RPMI8226 (cell line): ENCODE measurements around the gene ARF5.
A peak's percentile ranks its signal among the peaks of the same experiment; 100 is the strongest.

ENCODE experiments used
- DNase-seq: peaks from one replicate; pipeline ENCODE4 v3.0.0-alpha.2; 2015

Gene ARF5

DNA sequence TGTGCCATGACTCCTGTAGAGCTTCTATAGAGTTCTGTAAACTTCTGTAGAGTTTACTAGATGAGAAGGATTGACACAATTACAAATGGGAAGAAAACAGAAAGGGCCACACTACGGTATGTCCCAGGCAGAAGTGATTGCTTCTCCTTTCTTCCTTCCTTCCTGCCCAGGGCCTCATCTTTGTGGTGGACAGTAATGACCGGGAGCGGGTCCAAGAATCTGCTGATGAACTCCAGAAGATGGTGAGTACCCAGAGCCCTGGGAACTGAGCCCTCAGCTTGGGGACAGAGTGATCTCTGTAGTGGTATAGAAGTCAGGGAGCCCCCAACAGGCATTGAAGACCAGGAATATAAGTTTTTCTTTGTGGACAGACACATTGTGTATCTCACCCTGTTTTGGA, 1.7 kb downstream of the ARF5 start:
- DNase-seq = no peak

DNA sequence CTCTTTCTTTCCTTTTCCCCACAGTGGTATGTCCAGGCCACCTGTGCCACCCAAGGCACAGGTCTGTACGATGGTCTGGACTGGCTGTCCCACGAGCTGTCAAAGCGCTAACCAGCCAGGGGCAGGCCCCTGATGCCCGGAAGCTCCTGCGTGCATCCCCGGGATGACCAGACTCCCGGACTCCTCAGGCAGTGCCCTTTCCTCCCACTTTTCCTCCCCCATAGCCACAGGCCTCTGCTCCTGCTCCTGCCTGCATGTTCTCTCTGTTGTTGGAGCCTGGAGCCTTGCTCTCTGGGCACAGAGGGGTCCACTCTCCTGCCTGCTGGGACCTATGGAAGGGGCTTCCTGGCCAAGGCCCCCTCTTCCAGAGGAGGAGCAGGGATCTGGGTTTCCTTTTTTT, 3.0 kb downstream of the ARF5 start:
- no peak for DNase-seq

DNA sequence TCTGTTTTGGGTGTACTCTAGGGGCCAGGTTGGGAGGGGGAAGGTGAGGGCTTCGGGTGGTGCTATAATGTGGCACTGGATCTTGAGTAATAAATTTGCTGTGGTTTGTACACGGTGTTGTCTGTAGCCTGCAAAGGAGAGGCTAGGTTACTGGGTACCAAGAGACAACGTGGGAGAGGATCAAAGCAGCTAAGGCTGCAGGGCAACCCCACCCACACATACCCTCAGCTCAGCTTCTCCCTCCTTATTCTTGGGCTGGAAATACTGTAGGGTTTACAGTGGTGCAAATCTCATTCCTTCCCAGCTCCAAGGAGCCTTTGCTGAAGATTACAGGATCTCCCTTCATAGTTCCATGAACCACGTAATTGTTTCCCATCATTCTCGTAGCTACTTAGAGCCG, 3.4 kb downstream of the ARF5 start:
- DNase-seq = no peak

DNA sequence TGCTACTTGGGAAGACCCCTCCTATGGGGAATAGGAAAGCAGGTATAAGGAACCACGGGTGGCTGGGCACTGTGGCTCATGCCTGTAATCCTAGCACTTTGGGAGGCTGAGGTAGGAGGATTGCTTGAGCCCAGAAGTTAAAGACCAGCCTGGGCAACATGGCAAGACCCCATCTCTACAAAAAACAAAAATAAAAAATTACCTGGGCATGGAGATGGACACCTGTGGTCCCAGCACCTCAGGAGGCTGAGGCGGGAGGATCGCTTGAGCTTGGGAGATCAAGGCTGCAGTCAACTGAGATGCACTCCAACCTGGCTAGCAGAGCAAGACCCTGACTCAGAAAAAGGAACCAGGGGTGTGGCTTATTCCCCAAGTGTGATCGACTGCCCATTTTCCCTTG, 4.3 kb downstream of the ARF5 start:
- DNase-seq = no peak

DNA sequence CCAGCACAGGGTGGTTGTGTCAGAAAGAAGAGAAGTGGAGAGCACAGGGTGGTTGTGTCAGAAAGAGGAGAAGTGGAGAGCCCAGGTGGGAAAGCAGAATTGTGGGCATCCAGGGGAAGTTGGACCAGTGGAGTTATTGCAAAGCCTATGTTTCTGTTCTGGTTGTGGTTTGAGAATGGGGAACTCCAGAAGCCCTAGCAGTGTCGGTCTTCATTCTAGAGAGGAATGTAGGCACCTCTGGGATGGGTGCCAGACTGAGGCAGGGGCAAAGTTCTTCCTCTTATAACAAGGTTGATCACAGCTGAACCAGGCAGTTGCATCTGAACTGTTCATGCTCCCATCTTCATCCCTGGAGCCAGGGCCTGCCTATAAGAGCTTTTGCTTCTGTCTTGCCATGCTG, 6.3 kb downstream of the ARF5 start:
- peak; percentile 78 for DNase-seq

DNA sequence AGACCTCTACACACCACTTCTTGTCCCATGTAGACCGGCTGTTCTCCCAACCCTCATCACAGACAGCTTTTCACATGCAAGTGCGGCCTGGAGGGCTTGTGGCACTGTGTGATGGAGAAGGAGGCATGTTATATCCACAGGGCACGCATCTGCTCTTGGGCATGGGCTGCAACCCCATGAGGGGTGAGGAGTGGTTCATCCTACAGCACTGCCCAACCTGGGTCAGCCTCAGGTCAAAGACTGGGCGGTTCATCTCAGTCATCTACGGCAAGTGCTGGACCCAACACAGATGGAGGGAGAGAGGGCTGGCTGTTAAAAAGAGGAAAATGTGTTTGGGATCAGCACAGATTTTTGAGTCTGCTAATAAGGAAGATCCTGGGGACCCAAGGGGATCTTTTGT, 7.5 kb downstream of the ARF5 start:
- DNase-seq = no peak

DNA sequence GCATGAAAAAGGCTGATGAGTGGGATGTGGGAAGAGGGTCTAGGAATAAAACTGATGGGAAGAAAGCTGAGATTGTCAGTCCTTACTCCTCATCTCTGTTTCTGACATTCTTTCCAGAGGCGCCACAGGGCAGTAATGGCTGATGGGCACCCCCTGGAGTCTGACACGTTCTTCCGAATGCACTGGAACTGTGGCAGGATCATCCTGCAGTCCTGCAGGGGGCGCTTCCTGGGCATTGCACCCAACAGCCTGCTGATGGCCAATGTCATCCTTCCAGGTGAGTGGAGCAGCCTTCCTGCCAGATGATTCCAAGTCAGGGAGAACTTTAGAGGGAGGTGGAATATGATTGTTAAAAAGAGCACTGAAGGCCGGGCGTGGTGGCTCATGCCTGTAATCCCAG, 10.1 kb downstream of the ARF5 start:
- peak; percentile 39 for DNase-seq

DNA sequence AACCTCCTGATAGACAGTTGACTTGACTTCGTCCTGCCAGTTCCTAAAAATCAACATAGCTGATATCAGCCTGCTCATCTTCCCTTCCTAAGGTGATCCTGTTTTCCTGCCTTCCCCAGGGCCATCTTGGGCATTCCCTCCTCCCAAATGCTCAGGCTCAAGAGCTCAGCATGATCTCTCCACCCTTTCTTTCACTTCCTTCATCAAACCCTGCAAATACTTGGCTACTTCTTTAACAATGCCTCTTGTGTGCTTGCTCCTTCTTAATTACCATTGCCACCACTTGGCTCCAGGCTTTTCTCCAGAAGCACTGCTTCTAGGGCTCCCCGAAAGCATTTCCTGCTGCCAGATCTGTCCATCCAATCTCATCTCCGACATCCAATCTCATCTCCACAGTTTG, 12.7 kb downstream of the ARF5 start:
- DNase-seq = no peak

DNA sequence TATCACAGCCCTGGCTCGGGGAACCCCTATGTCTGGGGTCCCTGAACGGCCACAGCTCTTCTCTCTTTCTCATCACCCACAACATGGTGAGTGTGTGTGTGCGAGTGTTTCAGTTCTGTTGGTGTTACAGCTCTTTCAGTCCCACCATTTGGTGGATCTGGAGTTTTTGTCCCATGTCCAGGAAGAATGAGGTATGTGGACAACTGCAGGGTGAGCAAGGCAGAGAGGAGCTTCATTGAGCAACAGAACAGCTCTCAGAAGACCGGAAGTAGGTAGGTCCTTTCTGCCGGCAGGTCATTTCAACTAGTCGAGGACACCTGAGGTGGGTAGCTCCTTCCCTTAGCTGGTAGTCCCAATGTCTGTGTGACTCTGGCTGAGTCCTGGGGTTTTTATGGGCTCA, 20.2 kb downstream of the ARF5 start:
- DNase-seq = no peak

DNA sequence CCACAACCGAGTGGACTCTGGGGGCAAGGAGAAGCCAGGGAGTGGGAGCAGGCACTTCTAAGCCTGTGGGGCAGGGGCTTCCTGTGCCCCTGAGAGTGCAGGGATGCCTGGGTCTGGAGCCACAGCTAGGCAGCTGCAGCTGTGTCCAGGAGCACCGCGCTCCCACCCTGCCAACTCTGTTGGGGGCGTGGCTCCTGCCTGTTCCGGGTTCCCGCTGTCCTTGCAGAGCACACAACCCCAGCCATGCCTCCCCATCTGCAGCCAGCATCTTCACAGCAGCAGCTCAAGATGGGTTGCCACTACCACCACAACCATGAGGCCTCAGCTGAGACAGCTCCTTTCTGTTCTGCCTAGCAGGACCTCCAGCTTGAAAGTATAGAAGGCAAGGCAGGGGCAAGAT, 21.1 kb downstream of the ARF5 start:
- DNase-seq = no peak

DNA sequence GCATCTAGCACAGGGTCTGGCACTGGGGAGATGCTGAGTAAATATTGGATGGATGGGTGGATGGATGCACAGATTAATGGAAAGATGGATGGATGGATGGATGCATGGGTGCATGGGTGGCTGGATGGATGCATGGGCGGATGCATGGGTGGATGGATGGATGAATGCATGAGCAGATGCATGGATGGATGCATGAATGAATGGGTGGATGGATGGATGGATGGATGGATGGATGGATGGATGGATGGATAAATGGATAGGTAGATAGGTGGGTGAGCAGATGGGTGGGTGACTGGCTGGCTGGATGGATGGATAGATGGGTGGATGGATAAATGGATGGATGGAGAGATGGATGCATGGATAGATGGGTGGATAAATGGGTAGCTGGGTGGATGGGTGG, 24.1 kb downstream of the ARF5 start:
- DNase-seq = no peak

DNA sequence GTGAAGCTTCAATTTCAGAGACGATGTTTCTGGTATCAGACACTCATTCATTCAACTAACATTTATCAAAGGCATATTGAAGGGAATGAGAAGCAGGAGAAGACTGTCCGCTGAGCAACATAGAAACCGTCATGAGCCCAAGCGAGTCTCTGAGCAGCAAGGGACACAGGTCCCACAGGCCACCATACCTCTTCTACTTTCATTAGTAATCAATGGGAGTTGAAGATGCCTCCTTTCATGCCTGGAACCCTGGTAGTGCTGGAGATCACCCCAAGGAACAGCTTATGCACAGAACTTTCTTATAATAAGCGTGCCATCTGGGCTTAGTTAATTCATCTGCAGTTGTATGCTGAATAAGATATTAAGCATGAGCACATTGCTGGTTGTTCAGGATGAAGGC, 28.5 kb downstream of the ARF5 start:
- DNase-seq = no peak

DNA sequence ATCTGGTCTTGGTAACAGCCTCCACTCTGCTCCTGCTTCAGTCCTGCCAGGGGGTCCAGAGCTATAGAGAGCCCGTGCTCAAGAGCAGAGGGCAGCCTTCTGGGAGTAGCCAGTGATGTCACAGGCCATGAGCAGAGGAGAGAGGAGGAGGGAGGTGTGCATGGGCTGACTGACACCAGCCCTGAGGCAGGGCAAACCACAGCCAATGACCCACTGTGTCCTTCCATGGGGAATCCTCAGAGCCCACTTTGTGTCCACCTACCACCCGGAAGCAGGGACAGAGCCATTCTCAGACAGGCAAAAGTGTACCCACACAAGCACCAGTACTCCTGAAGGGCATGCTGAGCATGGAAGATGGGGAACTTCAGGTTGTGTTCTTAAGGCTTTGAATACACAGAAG, 29.8 kb downstream of the ARF5 start, which contains the start of gene PAX4:
PAX4 (minus strand) TSS at position 101 of the 400 bp plus-strand sequence. CDS start 2,214 bp downstream, outside the sequence.
- no peak for DNase-seq

DNA sequence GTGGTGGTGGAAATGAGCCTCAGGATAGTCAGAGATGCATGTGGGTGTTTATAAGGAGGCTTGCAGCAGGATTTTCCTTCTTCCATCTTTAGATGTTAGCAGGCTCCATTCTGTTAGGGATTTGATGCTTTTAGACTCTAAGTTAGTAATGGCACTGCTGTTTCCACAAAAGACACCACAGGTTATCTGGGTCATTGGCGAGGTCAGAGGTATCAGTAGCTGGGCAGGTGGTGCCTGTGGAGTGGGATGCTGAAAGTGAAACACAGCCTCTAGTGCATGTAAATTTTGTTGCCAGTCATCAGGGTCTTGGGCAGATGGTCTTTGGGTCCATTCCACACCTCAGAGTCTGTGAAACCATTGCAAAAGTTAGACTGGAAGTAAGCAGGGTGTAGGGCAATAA, 30.6 kb downstream of the ARF5 start:
- DNase-seq = no peak

DNA sequence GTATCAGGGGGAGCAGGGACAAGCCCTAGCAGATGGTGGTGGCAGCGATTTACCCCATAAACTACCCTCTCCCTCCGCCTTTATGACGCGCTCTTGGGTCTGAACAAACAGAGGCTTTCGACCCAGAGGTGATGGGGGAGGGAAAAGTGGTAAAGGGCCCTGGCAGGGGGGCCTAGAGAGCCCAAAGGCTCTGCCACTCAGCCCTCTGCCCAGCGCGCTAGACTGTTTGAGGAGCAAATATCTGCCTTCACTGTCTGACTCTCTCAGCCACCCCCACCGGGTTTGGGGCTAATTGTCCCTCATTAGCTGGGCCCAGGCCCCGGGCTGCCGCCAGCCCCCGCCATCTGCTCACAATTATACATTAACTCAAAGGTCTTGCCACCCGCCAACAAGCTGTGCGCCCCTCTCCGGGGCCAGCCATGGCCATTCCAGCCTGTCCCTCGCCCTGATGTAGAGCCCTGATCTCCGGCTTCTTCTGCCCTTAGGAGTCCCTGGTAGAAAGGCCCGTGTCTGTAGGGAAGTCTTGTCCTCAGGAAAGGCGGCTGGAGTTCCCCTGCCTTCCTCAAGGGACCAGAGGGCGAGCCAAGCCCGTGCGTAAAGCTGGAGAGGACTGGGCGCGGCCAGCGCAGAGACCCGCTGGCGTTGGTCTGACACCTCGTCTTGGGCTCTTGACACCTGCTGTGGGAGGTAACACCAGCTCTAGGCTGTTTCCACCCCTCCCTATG, 31.6 kb downstream of the ARF5 start:
- no peak for DNase-seq

DNA sequence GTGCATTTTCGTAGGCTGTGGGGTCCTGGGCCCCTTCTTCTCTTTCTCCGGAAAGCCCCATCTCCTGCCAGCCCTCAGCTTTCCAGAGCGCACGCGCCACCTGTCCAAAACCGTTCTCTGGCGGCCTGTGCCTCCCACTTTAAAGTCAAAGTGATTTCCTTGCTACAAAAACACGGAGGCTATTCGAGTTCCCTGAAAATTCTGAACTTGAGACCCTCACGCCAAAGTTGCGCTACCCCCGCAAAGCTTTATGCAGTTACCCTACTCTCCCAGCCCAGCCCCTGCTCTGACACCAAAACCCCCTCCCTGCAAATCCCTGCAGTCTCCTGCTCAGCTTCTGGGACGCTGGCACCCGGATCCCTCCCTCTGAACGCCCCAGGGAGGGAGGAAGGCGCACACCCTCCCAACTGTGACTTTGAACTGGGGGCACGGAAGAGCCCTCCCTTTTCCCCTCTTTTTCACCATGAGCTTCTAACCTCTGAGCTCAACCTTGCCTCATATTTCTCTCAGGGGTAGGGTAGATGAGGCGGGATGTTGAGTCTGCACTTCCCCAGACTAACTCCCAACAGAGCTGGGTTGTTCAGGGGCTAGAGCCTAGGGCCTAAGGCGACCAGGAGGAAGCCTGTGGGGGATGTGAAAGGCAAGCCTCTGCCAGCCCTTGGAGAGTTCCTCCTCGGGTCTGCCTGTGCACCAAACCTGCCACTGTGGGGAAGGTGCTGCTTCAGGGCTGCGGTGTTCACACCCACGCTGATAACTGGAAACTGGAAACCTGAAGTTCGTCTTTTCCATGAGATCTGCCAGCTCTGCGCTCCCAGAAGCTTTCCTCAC, 32.4 kb downstream of the ARF5 start:
- DNase-seq = no peak

DNA sequence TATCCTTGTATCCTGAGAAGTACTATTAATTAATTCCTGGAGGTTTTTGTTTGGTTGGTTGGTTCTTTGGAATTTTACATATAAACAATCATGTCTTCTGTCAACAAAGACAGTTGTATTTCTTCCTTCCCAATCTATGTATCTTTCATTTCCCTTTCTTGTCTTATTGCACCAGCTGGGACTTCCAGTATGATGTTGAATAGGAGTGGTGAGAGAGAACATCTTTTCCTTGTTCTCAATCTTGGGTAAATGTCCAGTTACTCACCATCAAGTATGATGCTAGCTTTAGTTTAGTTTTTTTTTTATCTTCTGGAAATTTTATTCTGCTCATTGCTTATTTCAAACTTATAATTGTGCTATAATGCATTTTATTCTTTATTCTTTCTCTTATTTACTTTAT, 37.1 kb downstream of the ARF5 start:
- DNase-seq = no peak

DNA sequence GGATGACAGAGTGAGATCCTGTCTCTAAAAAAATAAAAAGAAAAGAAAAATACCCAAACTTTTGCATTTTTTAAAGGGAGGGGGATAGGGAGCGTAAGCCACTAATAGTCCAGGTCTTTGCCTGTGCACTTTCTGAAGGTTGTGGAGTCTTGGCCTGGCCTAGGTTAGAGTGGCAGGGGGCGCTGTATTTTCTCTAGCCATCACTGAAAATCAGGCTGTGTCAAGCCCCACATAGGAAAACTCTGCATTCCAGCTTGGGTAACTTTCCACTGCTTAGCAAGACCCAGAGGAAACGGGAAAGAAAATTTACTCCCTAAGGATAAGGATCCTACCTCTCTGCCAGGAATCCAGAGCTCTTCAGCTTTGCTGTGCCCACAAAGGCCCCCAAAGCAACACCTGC, 40.2 kb downstream of the ARF5 start:
- DNase-seq = no peak

DNA sequence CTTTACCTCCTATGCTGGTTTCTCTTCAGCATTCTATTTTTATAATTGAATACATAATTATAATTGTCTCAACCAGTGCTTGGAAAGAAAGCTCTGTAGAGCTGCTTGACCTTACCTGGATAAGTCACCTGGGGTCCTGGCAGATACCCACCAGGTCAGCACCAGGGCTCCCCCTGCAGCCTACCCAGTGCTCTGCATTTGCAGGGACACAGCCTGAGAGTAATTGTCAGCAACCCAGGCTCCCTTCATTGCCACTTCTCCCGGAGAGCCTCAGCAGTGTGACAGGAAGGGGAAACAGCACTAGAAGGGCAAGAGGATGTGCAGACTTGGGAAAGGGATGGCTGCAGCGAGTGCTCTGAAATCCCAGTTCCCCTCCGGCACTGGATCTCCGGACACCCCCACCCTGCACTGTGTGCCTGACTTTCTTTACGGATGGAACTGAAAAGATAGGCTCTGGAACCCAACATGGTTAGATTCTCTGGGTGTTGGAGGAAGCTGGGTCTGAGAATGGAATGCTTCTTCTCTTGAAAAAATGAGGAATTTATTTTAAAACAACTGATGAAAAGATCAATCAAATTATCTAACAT, 41.1 kb downstream of the ARF5 start:
- peak; percentile 56 for DNase-seq

DNA sequence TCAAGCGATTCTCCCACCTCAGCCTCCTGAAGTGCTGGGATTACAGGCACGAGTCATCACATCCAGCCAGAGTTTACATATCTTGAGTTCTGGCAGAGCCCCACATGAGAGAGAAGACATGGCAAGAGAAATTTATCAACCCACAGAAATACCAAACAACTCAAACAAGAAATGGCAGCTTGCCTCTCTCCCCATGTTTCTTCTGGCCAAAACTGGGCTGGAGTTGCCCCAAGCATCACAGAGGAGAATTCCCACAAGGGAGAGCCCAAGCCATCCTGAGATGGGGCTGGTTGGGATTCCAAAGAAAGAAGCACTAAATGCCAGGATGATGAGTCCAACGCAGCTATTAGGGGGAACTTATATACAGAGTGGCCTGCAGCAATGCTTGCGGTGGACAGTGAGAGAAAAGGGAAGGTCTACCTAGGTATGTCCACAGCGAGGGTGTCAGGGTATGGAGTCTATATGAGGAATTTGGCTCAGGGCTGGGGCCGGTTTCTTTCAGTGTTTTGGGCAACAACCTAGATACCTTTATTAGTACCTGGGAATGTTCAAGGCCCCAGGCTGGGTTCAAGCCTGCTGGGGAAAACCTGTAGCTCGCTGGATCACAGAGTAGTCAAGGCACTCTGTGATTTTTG, 44.2 kb downstream of the ARF5 start:
- DNase-seq = no peak

DNA sequence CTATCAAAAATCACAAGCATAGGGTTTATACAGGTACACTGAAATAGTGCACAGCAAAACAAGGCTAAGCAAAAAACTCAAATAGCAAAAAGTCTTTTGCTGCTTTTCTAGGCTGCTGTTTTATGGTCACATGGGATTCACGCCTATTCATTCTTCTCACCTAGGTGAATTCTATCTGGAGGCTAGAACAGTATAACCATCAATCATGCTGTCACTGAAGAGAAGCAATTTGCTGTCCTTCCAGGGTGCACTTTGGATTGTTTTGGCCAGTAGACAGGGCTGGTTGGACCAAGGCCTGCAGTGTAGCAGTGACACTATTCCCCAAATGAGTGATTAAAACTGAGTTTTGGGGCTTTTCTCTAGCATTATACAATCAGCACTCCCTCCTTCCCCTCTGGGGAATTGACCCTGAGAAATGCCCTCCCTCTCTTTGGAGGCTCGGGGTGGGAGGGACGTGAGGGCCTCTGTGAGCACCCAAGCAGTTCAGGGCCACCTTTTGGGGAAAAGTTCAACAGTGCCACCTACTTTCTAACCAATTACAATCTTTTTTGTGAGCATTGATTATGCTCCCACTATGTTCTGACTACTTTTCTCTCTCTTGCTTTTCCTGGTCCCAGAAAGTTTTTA, 47.6 kb downstream of the ARF5 start:
- DNase-seq = no peak

DNA sequence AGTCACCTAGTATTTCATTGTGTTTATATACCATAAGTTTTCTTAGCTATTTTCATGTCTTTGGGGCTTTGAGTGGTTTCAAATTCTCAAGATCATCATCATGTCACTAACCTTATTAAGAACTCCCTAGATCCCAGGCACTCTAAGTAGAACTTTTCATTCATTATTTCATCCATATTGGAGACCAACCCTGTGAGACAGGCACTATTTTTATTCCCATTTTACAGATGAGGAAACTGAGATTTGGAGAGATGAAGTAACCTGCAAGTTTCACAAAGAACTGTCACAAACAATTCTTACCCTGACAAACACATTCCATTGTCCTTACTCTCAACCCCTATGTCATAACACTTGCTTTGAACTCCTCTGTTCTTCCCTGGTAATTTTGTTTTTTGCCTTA, 50.0 kb downstream of the ARF5 start:
- DNase-seq = no peak
